ENCODE results near the gene ZC3H8. TPM values are rescaled to one million over a fixed set of nuclear protein-coding genes. Genes with fewer than 3 reads are reported as not detected.

Gene ZC3H8
- total RNA-seq, 2 donors from 2014 or later = 2.4 to 5.3 TPM

GRCh38 chr2:112173646-112174319 is 81.1 kb downstream of the ZC3H8 start:
- Histone ChIP-seq H3K4me3 (no peak overlapping the region), H3K9me3 (no peaks in the 10 kb centered on the region), H3K4me1 (ENCODE audit: control insufficient read depth in 1 of 2, low read depth in 2 of 2) (no peaks in the 10 kb centered on the region), H3K27me3 (replicated peaks; ENCODE audit: insufficient read depth) (no peaks in the 10 kb centered on the region), H3K36me3 (peaks cover 3% of the 10 kb centered on the region), H3K27ac (no peak overlapping the region)
- no peak for TF ChIP-seq CTCF (IDR thresholded peaks at IDR 0.05)
- DNase-seq (ENCODE audit: low spot score) (no peak), ATAC-seq (ENCODE audit: insufficient number of reproducible peaks, low FRiP score, low read depth) (no peak)

GRCh38 chr2:112170495-112170894 is 84.3 kb downstream of the ZC3H8 start:
- Histone ChIP-seq H3K27ac (no peak overlapping the region), H3K4me1 (ENCODE audit: control insufficient read depth in 1 of 2, low read depth in 2 of 2) (no peaks in the 10 kb centered on the region), H3K27me3 (replicated peaks; ENCODE audit: insufficient read depth) (no peaks in the 10 kb centered on the region), H3K36me3 (no peaks in the 10 kb centered on the region), H3K4me3 (no peak overlapping the region), H3K9me3 (no peaks in the 10 kb centered on the region)
- TF ChIP-seq CTCF (IDR thresholded peaks at IDR 0.05) = no peak
- DNase-seq (ENCODE audit: low spot score) (no peak), ATAC-seq (ENCODE audit: insufficient number of reproducible peaks, low FRiP score, low read depth) (no peak)

- no peak for TF ChIP-seq CTCF (IDR thresholded peaks at IDR 0.05)
- H3K4me1 ChIP-seq (ENCODE audit: control insufficient read depth in 1 of 2, low read depth in 2 of 2) = no peaks in the 10 kb centered on the region
- H3K9me3 ChIP-seq = no peaks in the 10 kb centered on the region
- ATAC-seq (ENCODE audit: insufficient number of reproducible peaks, low FRiP score, low read depth) = no peak
- H3K27ac ChIP-seq = no peak overlapping the region
- no peak overlapping the region for H3K4me3 ChIP-seq
- H3K27me3 ChIP-seq (replicated peaks; ENCODE audit: insufficient read depth) = no peaks in the 10 kb centered on the region
- H3K36me3 ChIP-seq = no peaks in the 10 kb centered on the region
- DNase-seq (ENCODE audit: low spot score) = no peak
Observed at GRCh38 chr2:112168422-112169124, 86.3 kb downstream of the ZC3H8 start.

- no peak overlapping the region for H3K4me3 ChIP-seq
- no peak for TF ChIP-seq CTCF (IDR thresholded peaks at IDR 0.05)
- no peak overlapping the region for H3K27ac ChIP-seq
- ATAC-seq (ENCODE audit: insufficient number of reproducible peaks, low FRiP score, low read depth) (no peak), DNase-seq (ENCODE audit: low spot score) (no peak)
- no peaks in the 10 kb centered on the region for H3K36me3 ChIP-seq
- no peaks in the 10 kb centered on the region for H3K27me3 ChIP-seq (replicated peaks; ENCODE audit: insufficient read depth)
- no peaks in the 10 kb centered on the region for H3K4me1 ChIP-seq (ENCODE audit: control insufficient read depth in 1 of 2, low read depth in 2 of 2)
- no peaks in the 10 kb centered on the region for H3K9me3 ChIP-seq
Observed at GRCh38 chr2:112166806-112167499, 87.9 kb downstream of the ZC3H8 start.

DNA sequence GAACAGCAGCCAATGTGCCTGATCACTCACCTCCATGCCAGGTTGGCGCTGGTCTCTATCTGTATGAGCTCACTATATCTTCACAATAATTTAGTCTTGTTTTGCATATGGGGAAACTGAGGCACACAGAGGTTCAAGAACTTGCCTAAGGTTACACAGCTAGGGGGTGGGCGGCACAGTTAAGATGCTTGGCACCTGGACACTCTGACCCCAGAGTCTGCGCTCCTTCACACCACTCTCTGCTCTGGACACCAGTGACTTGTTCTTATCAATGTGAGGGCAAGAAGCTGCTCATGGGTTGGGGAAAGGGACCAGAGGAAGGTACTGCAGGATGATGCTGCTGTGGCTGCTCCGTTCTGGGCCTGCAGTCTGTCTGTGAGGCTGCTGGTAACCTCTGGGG is 89.5 kb downstream of the ZC3H8 start:
- Histone ChIP-seq H3K4me1 (ENCODE audit: control insufficient read depth in 1 of 2, low read depth in 2 of 2) (no peaks in the 10 kb centered on the region), H3K4me3 (no peak overlapping the region), H3K36me3 (no peaks in the 10 kb centered on the region), H3K27ac (no peak overlapping the region), H3K27me3 (replicated peaks; ENCODE audit: insufficient read depth) (no peaks in the 10 kb centered on the region), H3K9me3 (no peaks in the 10 kb centered on the region)
- TF ChIP-seq CTCF (IDR thresholded peaks at IDR 0.05) = no peak
- no peak for DNase-seq (ENCODE audit: low spot score)
- no peak for ATAC-seq (ENCODE audit: insufficient number of reproducible peaks, low FRiP score, low read depth)

Data from thoracic aorta (tissue), 2 donors.